WTC11 (cell line): ENCODE measurements around the gene CGNL1.

Experiments used
- CBFB ChIP-seq: sonication (generic); formaldehyde crosslinking; IDR thresholded peaks from 2 replicates; pipeline ENCODE4 v1.8.1; 2022; ENCODE audit warnings: mild to moderate bottlenecking, low read depth, missing genetic modification reagents
- E2F5 ChIP-seq: sonication (generic); formaldehyde crosslinking; IDR thresholded peaks from 2 replicates; pipeline ENCODE4 v1.8.1; 2022; ENCODE audit warnings: mild to moderate bottlenecking, moderate library complexity, missing genetic modification reagents
- IRF2 ChIP-seq: sonication (generic); formaldehyde crosslinking; IDR thresholded peaks from 2 replicates; pipeline ENCODE4 v1.8.0; 2022; ENCODE audit warnings: low read depth, missing genetic modification reagents, borderline replicate concordance
- NR2C2 ChIP-seq: sonication (generic); formaldehyde crosslinking; IDR thresholded peaks from 2 replicates; pipeline ENCODE4 v1.8.0; 2022; ENCODE audit warnings: mild to moderate bottlenecking, missing genetic modification reagents
- TP53 ChIP-seq: sonication (generic); formaldehyde crosslinking; IDR thresholded peaks from 2 replicates; pipeline ENCODE4 v1.8.1; 2023; ENCODE audit warnings: mild to moderate bottlenecking, missing genetic modification reagents
- ZNF138 ChIP-seq: sonication (generic); formaldehyde crosslinking; conservative IDR thresholded peaks from 2 replicates; pipeline ENCODE4 v1.8.1; 2022; ENCODE audit warnings: mild to moderate bottlenecking, moderate library complexity, missing genetic modification reagents
- ZNF416 ChIP-seq: fragments of 250-450 bp; sonication (Bioruptor Pico); IDR thresholded peaks from 2 replicates; pipeline ENCODE4 v1.9.0; 2021; ENCODE audit warnings: mild to moderate bottlenecking, inconsistent platforms
- ZNF423 ChIP-seq: fragments of 250-450 bp; sonication (Bioruptor Pico); IDR thresholded peaks from 2 replicates; pipeline ENCODE4 v2.1.2; 2022; ENCODE audit warnings: mild to moderate bottlenecking, moderate library complexity
- TF ChIP-seq, protein P1 (sequence below): fragments of 200-600 bp; IDR thresholded peaks from 2 replicates; pipeline ENCODE4 v1.8.0; 2022; ENCODE audit warnings: antibody characterized with exemption
- TF ChIP-seq, protein P2 (sequence below): sonication (generic); formaldehyde crosslinking; IDR thresholded peaks from 2 replicates; pipeline ENCODE4 v1.8.0; 2022; ENCODE audit warnings: missing genetic modification reagents
- TF ChIP-seq, protein P3 (sequence below): sonication (generic); formaldehyde crosslinking; conservative IDR thresholded peaks from 2 replicates; pipeline ENCODE4 v1.8.1; 2023; ENCODE audit warnings: mild to moderate bottlenecking, low read depth, missing genetic modification reagents, moderate library complexity
- TF ChIP-seq, protein P4 (sequence below): sonication (generic); formaldehyde crosslinking; IDR thresholded peaks from 2 replicates; pipeline ENCODE4 v1.8.1; 2022; ENCODE audit warnings: low read depth, mild to moderate bottlenecking, moderate library complexity, missing genetic modification reagents, borderline replicate concordance
- TF ChIP-seq, protein P5 (sequence below): sonication (generic); formaldehyde crosslinking; IDR thresholded peaks from 2 replicates; pipeline ENCODE4 v1.8.1; 2023; ENCODE audit warnings: mild to moderate bottlenecking, missing genetic modification reagents, moderate library complexity

DNA sequence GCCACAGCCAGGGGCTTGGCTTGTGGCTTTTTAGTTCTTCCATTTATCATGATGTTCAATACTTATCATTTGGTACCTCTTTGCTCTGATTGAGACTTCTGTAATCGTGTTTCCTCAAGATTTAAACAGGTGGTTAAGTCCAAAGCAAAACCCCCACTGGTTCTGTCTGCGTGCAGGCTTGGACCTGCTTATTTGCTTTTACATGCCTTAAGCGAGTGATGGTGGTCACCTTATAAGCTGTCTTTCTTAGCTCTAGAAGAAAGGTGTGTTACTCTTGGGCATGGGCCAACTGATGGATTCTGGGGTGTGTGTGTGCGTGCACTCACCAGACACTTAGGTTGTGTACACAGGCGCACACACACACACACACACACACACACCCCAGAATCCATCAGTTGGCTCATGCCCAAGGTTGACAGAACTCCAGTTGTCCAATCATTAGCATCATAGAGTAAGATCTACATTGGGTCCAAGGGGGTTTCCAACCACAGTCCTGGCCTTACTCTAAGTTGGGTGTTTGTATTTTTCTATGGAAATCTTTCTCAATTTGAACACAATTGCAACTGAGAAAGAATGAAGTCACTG lies 216.6 kb downstream of the CGNL1 start:
- TF ChIP-seq, protein P1, sequence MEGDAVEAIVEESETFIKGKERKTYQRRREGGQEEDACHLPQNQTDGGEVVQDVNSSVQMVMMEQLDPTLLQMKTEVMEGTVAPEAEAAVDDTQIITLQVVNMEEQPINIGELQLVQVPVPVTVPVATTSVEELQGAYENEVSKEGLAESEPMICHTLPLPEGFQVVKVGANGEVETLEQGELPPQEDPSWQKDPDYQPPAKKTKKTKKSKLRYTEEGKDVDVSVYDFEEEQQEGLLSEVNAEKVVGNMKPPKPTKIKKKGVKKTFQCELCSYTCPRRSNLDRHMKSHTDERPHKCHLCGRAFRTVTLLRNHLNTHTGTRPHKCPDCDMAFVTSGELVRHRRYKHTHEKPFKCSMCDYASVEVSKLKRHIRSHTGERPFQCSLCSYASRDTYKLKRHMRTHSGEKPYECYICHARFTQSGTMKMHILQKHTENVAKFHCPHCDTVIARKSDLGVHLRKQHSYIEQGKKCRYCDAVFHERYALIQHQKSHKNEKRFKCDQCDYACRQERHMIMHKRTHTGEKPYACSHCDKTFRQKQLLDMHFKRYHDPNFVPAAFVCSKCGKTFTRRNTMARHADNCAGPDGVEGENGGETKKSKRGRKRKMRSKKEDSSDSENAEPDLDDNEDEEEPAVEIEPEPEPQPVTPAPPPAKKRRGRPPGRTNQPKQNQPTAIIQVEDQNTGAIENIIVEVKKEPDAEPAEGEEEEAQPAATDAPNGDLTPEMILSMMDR, result no peak
- TF ChIP-seq, protein P2, sequence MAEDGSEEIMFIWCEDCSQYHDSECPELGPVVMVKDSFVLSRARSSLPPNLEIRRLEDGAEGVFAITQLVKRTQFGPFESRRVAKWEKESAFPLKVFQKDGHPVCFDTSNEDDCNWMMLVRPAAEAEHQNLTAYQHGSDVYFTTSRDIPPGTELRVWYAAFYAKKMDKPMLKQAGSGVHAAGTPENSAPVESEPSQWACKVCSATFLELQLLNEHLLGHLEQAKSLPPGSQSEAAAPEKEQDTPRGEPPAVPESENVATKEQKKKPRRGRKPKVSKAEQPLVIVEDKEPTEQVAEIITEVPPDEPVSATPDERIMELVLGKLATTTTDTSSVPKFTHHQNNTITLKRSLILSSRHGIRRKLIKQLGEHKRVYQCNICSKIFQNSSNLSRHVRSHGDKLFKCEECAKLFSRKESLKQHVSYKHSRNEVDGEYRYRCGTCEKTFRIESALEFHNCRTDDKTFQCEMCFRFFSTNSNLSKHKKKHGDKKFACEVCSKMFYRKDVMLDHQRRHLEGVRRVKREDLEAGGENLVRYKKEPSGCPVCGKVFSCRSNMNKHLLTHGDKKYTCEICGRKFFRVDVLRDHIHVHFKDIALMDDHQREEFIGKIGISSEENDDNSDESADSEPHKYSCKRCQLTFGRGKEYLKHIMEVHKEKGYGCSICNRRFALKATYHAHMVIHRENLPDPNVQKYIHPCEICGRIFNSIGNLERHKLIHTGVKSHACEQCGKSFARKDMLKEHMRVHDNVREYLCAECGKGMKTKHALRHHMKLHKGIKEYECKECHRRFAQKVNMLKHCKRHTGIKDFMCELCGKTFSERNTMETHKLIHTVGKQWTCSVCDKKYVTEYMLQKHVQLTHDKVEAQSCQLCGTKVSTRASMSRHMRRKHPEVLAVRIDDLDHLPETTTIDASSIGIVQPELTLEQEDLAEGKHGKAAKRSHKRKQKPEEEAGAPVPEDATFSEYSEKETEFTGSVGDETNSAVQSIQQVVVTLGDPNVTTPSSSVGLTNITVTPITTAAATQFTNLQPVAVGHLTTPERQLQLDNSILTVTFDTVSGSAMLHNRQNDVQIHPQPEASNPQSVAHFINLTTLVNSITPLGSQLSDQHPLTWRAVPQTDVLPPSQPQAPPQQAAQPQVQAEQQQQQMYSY (CRISPR knock-in tag), result no peak
- TF ChIP-seq NR2C2 (CRISPR knock-in tag) (no peak), E2F5 (no peak), TP53 (CRISPR knock-in tag) (no peak), IRF2 (CRISPR knock-in tag) (no peak), ZNF416 (no peak), ZNF423 (no peak), ZNF138 (CRISPR knock-in tag) (no peak), CBFB (no peak)
- TF ChIP-seq, protein P3, sequence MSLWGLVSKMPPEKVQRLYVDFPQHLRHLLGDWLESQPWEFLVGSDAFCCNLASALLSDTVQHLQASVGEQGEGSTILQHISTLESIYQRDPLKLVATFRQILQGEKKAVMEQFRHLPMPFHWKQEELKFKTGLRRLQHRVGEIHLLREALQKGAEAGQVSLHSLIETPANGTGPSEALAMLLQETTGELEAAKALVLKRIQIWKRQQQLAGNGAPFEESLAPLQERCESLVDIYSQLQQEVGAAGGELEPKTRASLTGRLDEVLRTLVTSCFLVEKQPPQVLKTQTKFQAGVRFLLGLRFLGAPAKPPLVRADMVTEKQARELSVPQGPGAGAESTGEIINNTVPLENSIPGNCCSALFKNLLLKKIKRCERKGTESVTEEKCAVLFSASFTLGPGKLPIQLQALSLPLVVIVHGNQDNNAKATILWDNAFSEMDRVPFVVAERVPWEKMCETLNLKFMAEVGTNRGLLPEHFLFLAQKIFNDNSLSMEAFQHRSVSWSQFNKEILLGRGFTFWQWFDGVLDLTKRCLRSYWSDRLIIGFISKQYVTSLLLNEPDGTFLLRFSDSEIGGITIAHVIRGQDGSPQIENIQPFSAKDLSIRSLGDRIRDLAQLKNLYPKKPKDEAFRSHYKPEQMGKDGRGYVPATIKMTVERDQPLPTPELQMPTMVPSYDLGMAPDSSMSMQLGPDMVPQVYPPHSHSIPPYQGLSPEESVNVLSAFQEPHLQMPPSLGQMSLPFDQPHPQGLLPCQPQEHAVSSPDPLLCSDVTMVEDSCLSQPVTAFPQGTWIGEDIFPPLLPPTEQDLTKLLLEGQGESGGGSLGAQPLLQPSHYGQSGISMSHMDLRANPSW, result no peak
- TF ChIP-seq, protein P4, sequence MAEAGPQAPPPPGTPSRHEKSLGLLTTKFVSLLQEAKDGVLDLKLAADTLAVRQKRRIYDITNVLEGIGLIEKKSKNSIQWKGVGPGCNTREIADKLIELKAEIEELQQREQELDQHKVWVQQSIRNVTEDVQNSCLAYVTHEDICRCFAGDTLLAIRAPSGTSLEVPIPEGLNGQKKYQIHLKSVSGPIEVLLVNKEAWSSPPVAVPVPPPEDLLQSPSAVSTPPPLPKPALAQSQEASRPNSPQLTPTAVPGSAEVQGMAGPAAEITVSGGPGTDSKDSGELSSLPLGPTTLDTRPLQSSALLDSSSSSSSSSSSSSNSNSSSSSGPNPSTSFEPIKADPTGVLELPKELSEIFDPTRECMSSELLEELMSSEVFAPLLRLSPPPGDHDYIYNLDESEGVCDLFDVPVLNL (CRISPR knock-in tag), result no peak
- TF ChIP-seq, protein P5, sequence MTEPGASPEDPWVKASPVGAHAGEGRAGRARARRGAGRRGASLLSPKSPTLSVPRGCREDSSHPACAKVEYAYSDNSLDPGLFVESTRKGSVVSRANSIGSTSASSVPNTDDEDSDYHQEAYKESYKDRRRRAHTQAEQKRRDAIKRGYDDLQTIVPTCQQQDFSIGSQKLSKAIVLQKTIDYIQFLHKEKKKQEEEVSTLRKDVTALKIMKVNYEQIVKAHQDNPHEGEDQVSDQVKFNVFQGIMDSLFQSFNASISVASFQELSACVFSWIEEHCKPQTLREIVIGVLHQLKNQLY, result no peak
